A549 treated with AZD9567 at 1 μM for 4 hours (cell line): ENCODE measurements around the gene ITGA4. TPM values are rescaled to one million over a fixed set of nuclear protein-coding genes. Genes with fewer than 3 reads are reported as not detected.

Source experiments
- total RNA-seq: library from RNA; stranded (reverse); fragments of 200-300 nt; extraction: Qiagen RNA extraction; gene quantifications from 5 replicates; pipeline ENCODE4 v1.2.3, GENCODE V29; 2022; ENCODE audit not compliant: insufficient read depth

Gene ITGA4
- total RNA-seq: 1.4 to 5.0 TPM (median 2.1 TPM) in 5 replicates

DNA sequence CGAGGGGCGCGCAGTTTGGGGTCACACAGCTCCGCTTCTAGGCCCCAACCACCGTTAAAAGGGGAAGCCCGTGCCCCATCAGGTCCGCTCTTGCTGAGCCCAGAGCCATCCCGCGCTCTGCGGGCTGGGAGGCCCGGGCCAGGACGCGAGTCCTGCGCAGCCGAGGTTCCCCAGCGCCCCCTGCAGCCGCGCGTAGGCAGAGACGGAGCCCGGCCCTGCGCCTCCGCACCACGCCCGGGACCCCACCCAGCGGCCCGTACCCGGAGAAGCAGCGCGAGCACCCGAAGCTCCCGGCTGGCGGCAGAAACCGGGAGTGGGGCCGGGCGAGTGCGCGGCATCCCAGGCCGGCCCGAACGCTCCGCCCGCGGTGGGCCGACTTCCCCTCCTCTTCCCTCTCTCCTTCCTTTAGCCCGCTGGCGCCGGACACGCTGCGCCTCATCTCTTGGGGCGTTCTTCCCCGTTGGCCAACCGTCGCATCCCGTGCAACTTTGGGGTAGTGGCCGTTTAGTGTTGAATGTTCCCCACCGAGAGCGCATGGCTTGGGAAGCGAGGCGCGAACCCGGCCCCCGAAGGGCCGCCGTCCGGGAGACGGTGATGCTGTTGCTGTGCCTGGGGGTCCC lies at the start of gene ITGA4:
Gene ITGA4, plus strand, starts transcription at position 266 of the 620 bp plus-strand sequence. Its CDS starts 269 bp downstream, at position 535.

Other genes with a start within 250 kb of the ITGA4 start
- gene CERKL, start 199.7 kb downstream of the ITGA4 start, total RNA-seq: 0.17 to 0.23 TPM (median 0.19 TPM) in 4 of 5 replicates, not detected in the other
- not detected in 5 replicates for gene NEUROD1, start 223.1 kb downstream of the ITGA4 start, total RNA-seq